ENCODE measurements around the gene RACK1.

Gene RACK1

DNA sequence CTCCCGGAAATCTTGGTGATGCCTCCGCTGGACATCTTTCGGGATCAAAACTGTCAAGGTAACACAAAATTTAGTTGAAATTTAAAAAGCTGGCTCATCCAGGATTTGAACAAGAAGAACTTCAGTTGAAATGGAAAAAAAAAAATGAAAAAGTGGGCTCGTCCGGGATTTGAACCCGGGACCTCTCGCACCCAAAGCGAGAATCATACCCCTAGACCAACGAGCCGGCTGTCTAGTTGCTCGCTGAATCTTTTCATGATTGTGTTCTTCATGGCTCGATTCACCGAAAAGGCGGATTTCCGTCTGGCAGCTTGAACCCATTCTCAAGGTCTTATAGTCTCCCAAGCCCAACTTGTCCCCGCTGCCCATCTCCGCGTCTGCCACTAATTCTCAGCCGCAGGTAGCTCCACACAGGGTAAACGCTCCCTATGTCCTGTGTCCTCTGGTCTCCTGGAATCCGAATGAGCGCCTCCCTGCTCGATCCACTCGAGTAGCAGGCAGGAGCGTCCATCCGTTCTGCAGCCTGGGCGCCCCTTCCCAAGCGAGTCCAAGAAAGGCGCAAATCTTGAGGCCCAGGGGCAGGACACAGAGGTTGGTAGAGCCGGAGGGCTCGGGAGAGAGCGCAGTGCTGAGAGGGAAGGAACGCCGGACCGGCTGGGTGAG, 54.9 kb downstream of the RACK1 start:
- H3K9ac ChIP-seq (ENCODE audit: low read depth, low read length, poor library complexity) = peak overlapping the region; percentile 82
- H3K4me2 ChIP-seq (ENCODE audit: insufficient read depth, low read length, poor library complexity, severe bottlenecking) = peak overlapping the region; percentile 99
- no CpG with 5 or more reads among the region's 35 CpGs for WGBS, 2 donors (ENCODE audit: extremely low coverage in 2 of 2, insufficient read length in 2 of 2, insufficient replicate concordance in 1 of 2)
- no peak overlapping the region for H4K91ac ChIP-seq (ENCODE audit: low read depth, low read length, poor library complexity)
- H2BK5ac ChIP-seq (ENCODE audit: low read length) = no peak overlapping the region
- H3K79me1 ChIP-seq (ENCODE audit: low read depth, low read length) = no peaks in the 10 kb centered on the region
- H2BK15ac ChIP-seq (ENCODE audit: low read length) = no peak overlapping the region
- peak overlapping the region; percentile 64 for H3K27ac ChIP-seq (replicated peaks; ENCODE audit: low read length)
- H3K23ac ChIP-seq (ENCODE audit: low read depth, low read length, poor library complexity) = peak overlapping the region; percentile 3
- DNase-seq (ENCODE audit: low spot score) = peak; percentile 90
- no peak overlapping the region for H3K14ac ChIP-seq (ENCODE audit: low read length)
- H3K36me3 ChIP-seq (replicated peaks in 1 of 2; ENCODE audit: control insufficient read depth in 2 of 2, insufficient read depth in 2 of 2, low read length in 2 of 2) = no peaks in the 10 kb centered on the region
- H3K4me1 ChIP-seq (ENCODE audit: control insufficient read depth in 2 of 2, insufficient read depth in 1 of 2, low read depth in 1 of 2, low read length in 2 of 2) = peaks cover 3 to 10% of the 10 kb centered on the region in 2 donors
- no peaks in the 10 kb centered on the region for H3K9me3 ChIP-seq (replicated peaks in 1 of 2; ENCODE audit: control insufficient read depth in 2 of 2, insufficient read depth in 1 of 2, low read depth in 1 of 2, low read length in 2 of 2)
- H2AK5ac ChIP-seq (ENCODE audit: low read depth, low read length) = no peak overlapping the region
- H4K8ac ChIP-seq (ENCODE audit: low read depth, low read length) = no peak overlapping the region
- no peak overlapping the region for H3K18ac ChIP-seq (ENCODE audit: low read length)
- H2AFZ ChIP-seq (ENCODE audit: low read length) = peak overlapping the region; percentile 95
- H3K4me3 ChIP-seq (ENCODE audit: low read length in 2 of 2) = peak overlapping the region; percentile 84 to 95
- no peak overlapping the region for H3K4ac ChIP-seq (ENCODE audit: low read length)
- peaks cover 5 to 22% (median 15%) of the 10 kb centered on the region in 3 experiments for H3K27me3 ChIP-seq (ENCODE audit: control insufficient read depth in 3 of 3, insufficient read depth in 3 of 3, low read depth in 1 of 3, low read length in 3 of 3)
- H2BK120ac ChIP-seq (ENCODE audit: low read depth, low read length) = no peak overlapping the region
- no peak overlapping the region for H2BK12ac ChIP-seq (ENCODE audit: low read length)

DNA sequence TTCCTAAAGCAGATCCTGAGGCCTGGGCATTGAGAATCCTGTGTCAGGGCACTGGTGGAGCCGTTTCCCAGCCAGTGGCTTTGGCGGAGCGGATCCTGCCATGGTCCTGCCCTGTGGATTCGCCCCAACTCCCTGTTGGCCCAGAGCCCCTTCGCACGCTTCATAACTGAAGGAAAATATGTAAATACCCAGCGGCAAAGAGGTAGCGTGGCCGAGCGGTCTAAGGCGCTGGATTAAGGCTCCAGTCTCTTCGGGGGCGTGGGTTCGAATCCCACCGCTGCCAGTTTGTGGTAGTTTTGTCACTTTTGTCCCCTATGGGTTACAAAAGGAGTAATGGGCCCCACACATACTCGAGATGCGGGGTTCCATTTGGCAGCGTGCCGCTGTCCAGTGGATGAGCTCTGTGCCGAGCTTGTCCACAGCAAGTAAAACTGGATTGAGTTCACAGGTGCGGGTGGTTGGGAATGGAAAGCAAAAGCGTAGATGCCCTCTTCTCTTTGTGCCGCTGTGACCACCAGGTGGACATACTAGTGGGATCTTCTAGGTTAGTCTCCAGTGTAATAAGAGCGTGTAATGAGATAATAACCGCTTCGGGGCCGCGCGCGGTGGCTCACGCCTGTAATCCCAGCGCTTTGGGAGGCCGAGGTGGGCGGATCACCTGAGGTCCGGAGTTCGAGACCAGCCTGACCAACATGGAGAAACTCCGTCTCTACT, 56.0 kb downstream of the RACK1 start:
- peak overlapping the region; percentile 63 for H3K4me2 ChIP-seq (ENCODE audit: insufficient read depth, low read length, poor library complexity, severe bottlenecking)
- H2BK5ac ChIP-seq (ENCODE audit: low read length) = no peak overlapping the region
- peak overlapping the region; percentile 72 for H2AK5ac ChIP-seq (ENCODE audit: low read depth, low read length)
- DNase-seq (ENCODE audit: low spot score) = peak; percentile 84
- no peak overlapping the region for H4K8ac ChIP-seq (ENCODE audit: low read depth, low read length)
- peaks cover 5 to 22% (median 15%) of the 10 kb centered on the region in 3 experiments for H3K27me3 ChIP-seq (ENCODE audit: control insufficient read depth in 3 of 3, insufficient read depth in 3 of 3, low read depth in 1 of 3, low read length in 3 of 3)
- H2BK15ac ChIP-seq (ENCODE audit: low read length) = no peak overlapping the region
- no peaks in the 10 kb centered on the region for H3K36me3 ChIP-seq (replicated peaks in 1 of 2; ENCODE audit: control insufficient read depth in 2 of 2, insufficient read depth in 2 of 2, low read length in 2 of 2)
- no CpG with 5 or more reads among the region's 37 CpGs for WGBS, 2 donors (ENCODE audit: extremely low coverage in 2 of 2, insufficient read length in 2 of 2, insufficient replicate concordance in 1 of 2)
- no peak overlapping the region for H2BK12ac ChIP-seq (ENCODE audit: low read length)
- H3K14ac ChIP-seq (ENCODE audit: low read length) = no peak overlapping the region
- H3K4ac ChIP-seq (ENCODE audit: low read length) = no peak overlapping the region
- H2AFZ ChIP-seq (ENCODE audit: low read length) = peak overlapping the region; percentile 87
- H3K23ac ChIP-seq (ENCODE audit: low read depth, low read length, poor library complexity) = peak overlapping the region; percentile 52
- no peaks in the 10 kb centered on the region for H3K79me1 ChIP-seq (ENCODE audit: low read depth, low read length)
- no peak overlapping the region for H2BK120ac ChIP-seq (ENCODE audit: low read depth, low read length)
- peak overlapping the region; percentile 84 for H3K18ac ChIP-seq (ENCODE audit: low read length)
- H3K9me3 ChIP-seq (replicated peaks in 1 of 2; ENCODE audit: control insufficient read depth in 2 of 2, insufficient read depth in 1 of 2, low read depth in 1 of 2, low read length in 2 of 2) = no peaks in the 10 kb centered on the region
- no peak overlapping the region for H3K27ac ChIP-seq (replicated peaks; ENCODE audit: low read length)
- H4K91ac ChIP-seq (ENCODE audit: low read depth, low read length, poor library complexity) = no peak overlapping the region
- H3K9ac ChIP-seq (ENCODE audit: low read depth, low read length, poor library complexity) = no peak overlapping the region
- peaks cover 3 to 10% of the 10 kb centered on the region in 2 donors for H3K4me1 ChIP-seq (ENCODE audit: control insufficient read depth in 2 of 2, insufficient read depth in 1 of 2, low read depth in 1 of 2, low read length in 2 of 2)
- H3K4me3 ChIP-seq (ENCODE audit: low read length in 2 of 2) = peak overlapping the region; percentile 61 to 83

DNA sequence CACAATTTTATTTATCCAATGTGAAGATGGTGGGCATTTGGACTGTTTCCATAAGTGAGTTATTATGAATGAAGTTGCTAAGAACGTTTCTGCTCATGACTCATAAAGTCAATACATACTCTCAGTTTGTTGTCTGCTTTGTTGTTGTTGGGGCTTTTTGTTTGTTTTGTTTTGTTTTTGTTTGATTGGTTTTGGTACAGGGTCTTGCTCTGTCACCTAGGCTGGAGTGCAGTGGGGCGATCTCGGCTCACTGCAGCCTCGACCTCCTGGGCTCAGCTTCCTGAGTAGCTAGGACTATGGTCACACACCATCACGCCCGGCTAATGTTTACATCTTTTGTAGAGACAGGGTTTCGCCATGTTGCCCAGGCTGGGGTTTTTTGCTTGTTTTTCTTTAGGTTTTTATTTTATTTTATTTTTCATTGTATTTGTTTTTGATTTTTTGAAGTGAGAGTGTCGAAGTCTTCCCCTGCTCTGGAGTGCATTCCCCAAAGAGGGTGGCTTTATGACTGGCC, 56.7 kb downstream of the RACK1 start:
- Histone ChIP-seq H3K14ac (ENCODE audit: low read length) (no peak overlapping the region), H4K8ac (ENCODE audit: low read depth, low read length) (no peak overlapping the region), H3K79me1 (ENCODE audit: low read depth, low read length) (no peaks in the 10 kb centered on the region), H3K27me3 (ENCODE audit: control insufficient read depth in 3 of 3, insufficient read depth in 3 of 3, low read depth in 1 of 3, low read length in 3 of 3) (peaks cover 5 to 22% (median 15%) of the 10 kb centered on the region in 3 experiments), H2BK120ac (ENCODE audit: low read depth, low read length) (no peak overlapping the region), H4K91ac (ENCODE audit: low read depth, low read length, poor library complexity) (no peak overlapping the region), H3K36me3 (replicated peaks in 1 of 2; ENCODE audit: control insufficient read depth in 2 of 2, insufficient read depth in 2 of 2, low read length in 2 of 2) (no peaks in the 10 kb centered on the region), H2BK12ac (ENCODE audit: low read length) (no peak overlapping the region), H2AFZ (ENCODE audit: low read length) (peak overlapping the region; percentile 87), H3K4me2 (ENCODE audit: insufficient read depth, low read length, poor library complexity, severe bottlenecking) (peak overlapping the region; percentile 63), H3K27ac (replicated peaks; ENCODE audit: low read length) (no peak overlapping the region), H3K4me1 (ENCODE audit: control insufficient read depth in 2 of 2, insufficient read depth in 1 of 2, low read depth in 1 of 2, low read length in 2 of 2) (peaks cover 1 to 10% of the 10 kb centered on the region in 2 donors), H2AK5ac (ENCODE audit: low read depth, low read length) (no peak overlapping the region), H3K4me3 (ENCODE audit: low read length in 2 of 2) (peak overlapping the region; percentile 61 to 83), H3K9ac (ENCODE audit: low read depth, low read length, poor library complexity) (no peak overlapping the region), H3K23ac (ENCODE audit: low read depth, low read length, poor library complexity) (no peak overlapping the region), H3K9me3 (replicated peaks in 1 of 2; ENCODE audit: control insufficient read depth in 2 of 2, insufficient read depth in 1 of 2, low read depth in 1 of 2, low read length in 2 of 2) (no peaks in the 10 kb centered on the region), H2BK15ac (ENCODE audit: low read length) (no peak overlapping the region), H3K18ac (ENCODE audit: low read length) (no peak overlapping the region), H2BK5ac (ENCODE audit: low read length) (no peak overlapping the region), H3K4ac (ENCODE audit: low read length) (no peak overlapping the region)
- DNase-seq (ENCODE audit: low spot score) = no peak
- WGBS, 2 donors (ENCODE audit: extremely low coverage in 2 of 2, insufficient read length in 2 of 2, insufficient replicate concordance in 1 of 2) = no CpG with 5 or more reads among the region's 8 CpGs

All from neuronal stem cell (in vitro differentiated cells).